HG03196 (cell line): Measurements from ENCODE around the gene GADD45GIP1.

Experiments
- ATAC-seq: cut with Tn5 transposase; IDR thresholded peaks from one replicate; pipeline ENCODE4 v1.9.1; 2021; ENCODE audit not compliant: unreplicated experiment

Gene GADD45GIP1

DNA sequence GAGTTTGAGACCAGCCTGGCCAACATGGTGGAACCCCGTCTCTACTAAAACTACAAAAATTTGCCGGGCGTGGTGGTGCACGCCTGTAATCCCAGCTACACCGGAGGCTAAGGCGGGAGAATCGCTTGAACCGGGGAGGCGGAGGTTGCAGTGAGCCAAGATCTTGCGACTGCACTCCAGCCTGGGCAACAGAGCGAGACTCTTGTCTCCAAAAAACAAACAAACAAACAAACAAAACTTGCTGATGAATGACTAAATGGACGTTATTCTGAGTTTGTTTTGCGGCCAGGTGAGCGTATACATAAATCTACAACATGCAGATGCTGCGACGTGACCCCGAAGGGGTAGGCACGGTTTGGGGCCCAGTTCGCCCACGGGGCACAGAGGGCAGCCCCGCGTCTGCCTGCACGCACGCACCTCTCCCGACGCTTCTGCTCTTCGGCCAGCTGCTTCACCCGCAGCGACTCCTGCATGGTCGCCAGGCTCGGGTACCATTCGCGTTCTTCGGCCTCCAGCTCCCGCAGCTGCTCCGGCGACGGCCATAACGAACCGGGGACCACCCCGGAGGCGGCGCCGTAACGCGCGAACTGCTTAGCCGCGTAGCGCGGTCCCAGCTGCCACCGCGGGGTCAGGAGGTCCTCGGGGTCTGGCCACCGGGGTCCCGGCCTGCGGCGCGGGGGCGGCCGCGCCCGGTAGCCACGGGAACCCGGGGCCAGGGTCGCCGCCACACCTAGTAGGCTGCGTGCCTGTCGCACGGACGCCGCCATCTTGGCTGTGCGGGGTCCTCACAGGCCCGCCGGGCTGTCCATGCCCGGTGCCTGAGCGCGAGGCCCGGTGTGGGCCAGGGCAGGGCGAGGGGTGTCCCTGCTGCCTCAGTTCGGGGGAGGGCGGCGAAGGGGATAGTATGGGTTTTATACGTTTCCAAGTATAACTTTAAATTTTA, at the start of gene GADD45GIP1:
Gene GADD45GIP1 (minus strand): TSS at position 778 of the 943 bp plus-strand sequence. CDS start 11 bp downstream, at position 767.
- ATAC-seq: peak; percentile 74

- ATAC-seq: no peak
These were observed 48.9 kb upstream of the GADD45GIP1 start for GRCh38 chr19:13005861-13006370.

GRCh38 chr19:13005253-13005652, 48.2 kb upstream of the GADD45GIP1 start:
- no peak for ATAC-seq

GRCh38 chr19:13004273-13004672, 47.2 kb upstream of the GADD45GIP1 start:
- ATAC-seq: no peak

GRCh38 chr19:13003081-13003480, 46.1 kb upstream of the GADD45GIP1 start:
- no peak for ATAC-seq

GRCh38 chr19:13002166-13002898, 45.3 kb upstream of the GADD45GIP1 start:
- no peak for ATAC-seq

DNA sequence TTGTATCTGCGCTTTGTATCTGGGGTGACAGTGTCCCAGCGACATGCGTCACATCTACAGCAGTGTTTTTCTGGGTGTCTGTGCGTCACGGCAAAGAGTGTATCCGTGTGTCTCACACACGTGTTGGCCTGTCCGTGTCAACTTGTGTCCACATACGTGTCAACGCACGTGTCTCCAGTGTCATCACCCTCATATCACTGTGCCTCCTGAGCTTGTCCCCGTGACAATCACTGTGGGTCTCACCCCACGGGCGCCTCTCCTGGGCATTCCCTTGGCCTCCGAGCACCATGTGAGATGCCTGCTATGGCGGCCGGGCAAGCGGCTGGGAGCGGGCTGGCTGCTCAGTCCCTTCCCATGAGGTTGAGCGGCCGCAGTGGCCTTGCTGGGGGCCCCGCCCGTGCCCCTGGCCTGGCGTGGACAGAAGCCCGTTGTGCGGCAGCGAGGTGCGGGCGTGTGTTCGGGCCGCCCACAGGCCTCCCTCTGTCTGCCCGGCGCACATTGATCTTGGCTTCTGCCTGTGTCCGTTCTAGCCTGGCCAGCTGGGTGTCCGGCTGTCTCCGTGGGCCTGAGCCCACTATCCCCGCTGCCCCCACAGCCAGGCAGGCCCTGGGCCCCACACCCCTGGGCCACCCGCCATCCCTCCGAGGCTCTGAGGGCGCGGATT, 44.6 kb upstream of the GADD45GIP1 start:
- no peak for ATAC-seq

- no peak for ATAC-seq
These were observed 44.1 kb upstream of the GADD45GIP1 start for GRCh38 chr19:13001166-13001501.

DNA sequence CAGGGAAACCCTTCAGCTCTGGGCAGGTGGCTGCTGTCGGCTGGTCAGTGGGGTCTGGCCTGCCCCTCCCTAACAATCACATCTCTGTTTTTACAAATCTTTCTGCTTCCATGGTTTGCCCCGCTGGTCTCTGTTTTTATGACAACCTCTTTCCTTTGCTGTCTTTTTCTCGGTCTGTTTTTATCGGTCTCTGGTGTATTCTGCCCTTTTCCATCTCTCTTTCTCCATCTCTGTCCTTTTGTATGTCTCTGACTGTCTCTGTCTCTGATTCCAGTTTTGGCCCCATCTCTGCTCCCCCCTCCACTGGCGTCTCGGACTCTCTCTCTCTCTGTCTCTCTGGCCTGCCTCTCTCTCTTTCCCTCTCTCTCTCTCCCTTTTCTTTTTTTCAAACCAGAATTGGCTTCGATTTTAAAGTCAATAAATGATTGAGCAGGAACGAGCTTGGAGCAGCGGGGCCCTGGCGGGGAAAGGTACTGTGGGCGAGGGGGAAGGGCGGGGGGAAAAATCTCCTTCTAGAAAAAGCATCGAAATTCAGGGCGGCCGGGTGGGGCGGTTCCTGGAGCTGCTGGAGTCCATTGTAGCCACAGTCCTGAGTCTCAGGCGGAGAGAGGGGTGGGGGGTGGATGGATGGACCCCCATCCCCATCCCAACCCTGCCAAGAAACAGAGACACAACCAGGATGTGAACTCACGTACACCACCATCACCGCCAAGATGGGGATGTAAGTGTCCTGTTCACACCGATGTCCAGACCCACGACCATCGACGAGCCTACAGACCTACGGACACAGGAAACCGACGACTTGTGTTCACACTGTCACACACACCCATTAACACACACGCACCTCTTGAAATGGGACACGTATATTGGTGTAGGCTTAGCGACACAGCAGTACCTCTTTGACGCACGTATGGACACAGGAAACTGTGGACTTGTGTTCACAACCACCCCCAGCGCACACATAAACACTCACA, 41.2 kb upstream of the GADD45GIP1 start:
- no peak for ATAC-seq

DNA sequence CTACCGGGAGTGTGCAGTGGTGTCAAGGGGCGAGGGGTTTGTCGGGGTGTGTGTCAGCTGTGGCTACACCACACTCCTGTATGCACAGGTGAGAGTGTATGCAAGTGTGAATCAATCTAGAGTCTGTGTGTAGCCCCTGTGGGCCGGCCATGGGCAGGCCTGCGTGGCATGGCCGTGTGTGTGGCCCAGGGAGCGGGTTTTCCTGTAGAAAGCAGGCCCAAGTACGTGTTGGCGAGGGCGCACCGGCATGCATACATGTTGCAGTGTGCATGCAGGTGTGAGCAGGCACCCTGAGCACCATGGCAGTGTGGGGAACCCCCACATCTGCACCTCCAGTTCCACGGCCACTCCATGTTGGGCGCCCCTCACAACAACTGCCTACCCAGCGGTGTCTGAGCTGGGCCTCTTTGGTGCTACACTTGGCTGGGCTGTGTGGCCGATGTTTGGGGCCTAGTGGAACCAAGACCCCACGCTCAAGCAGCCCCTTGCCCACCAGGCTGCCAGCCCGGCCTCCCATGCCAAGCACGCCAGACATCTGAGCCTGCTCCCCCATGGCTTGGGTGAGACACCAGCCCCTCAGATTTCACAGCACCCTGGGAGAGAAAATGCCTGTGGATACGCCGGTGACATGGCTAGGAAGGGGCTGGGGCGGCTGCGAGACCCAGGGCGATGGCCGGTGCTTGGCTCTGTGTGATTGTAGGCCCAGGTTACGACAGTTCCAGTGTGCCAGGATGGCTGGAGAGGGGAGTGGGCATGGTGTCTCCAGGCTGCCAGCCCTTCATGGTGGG, 40.4 kb upstream of the GADD45GIP1 start:
- no peak for ATAC-seq

GRCh38 chr19:12996406-12997094, 39.5 kb upstream of the GADD45GIP1 start:
- ATAC-seq: no peak

GRCh38 chr19:12995596-12996405, 38.8 kb upstream of the GADD45GIP1 start:
- no peak for ATAC-seq

DNA sequence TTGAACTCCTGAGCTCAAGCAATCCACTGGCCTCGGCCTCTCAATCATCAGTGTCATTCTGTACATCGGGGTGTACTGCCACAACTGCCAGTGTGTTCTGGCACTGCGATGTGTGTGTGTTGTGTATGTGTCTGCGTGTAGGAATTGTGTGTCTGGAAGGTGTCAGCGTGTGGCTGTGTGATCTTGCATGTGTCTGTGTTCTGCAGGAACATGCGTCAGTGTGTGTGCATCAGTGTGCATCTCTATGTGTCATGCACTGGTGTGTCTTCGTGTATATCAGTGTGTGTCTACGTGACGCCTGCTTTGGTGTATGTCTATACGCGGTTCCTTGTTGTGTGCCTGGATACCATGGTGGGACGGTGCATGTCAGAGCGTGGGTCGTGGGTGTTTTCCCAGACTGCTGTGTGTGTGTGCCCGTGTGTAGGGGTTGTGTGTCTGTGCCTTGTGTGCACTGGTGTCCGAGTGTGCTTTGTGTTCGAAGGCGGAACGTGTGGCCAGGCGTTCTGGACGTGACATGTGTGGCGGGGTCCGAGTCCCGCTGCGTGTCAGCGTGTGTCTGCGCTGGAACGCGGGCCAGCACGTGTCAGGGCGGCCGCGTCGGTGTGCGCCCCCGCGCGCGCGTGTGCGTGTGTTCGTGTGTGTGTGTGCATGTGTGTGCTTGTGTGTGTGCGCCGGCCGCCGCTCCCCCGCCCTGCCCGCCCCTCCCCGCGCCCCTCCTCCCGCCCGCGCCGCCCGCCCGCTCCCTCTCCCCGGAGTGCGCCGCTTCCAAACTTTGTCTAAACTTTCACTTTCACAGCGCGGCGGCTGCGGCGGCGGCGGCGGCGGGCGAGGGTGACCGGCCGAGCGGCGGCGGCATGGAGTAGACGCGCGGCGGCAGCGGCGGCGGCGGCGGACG, 37.9 kb upstream of the GADD45GIP1 start, which contains the start of gene NFIX:
Gene NFIX (plus strand): TSS at position 775 of the 895 bp plus-strand sequence. CDS start 363 bp downstream, outside the sequence.
- ATAC-seq: no peak

- ATAC-seq: no peak
These were observed 36.5 kb upstream of the GADD45GIP1 start for GRCh38 chr19:12993562-12993961.

GRCh38 chr19:12992729-12993128, 35.7 kb upstream of the GADD45GIP1 start:
- ATAC-seq: no peak

DNA sequence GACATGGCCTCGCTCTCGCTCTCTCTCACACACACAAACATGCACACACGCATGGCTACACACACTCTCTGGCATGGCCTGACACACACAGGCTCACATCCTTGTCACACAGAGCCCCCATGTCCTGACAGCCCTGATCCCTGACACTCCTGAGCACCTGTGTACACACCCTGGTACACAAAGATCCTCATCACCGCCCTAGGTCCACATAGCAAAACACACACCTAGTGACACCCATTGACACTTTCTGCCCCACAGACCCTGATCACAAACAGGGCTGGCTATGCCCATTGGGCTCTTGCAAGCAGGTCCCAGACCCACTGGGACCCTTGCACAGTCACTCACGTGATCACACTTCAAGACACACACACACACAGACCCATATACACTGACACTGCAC, 34.3 kb upstream of the GADD45GIP1 start:
- ATAC-seq: no peak

DNA sequence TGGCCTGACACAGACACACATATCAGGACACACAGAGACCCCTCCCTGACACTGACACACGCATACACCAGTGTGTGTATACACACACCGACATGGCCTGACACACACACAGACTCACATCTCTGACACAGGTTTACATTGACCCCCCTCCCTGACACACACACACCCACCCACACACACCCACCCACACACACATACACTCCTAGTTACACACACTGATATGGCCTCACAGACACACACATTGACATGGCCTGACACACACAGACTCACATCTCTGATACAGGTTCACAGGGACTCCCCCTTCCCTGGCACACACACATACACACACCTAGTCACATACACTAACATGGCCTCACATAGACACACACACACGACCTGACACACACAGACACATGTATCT, 33.8 kb upstream of the GADD45GIP1 start:
- ATAC-seq: no peak
